Measurements from ENCODE around the gene KIF1B.
"Not testable (repeated sequence)": the region's sequence is repeated elsewhere in the genome, so short reads cannot be mapped to it uniquely, and the experiment has no call there.

KIF1B gene

DNA sequence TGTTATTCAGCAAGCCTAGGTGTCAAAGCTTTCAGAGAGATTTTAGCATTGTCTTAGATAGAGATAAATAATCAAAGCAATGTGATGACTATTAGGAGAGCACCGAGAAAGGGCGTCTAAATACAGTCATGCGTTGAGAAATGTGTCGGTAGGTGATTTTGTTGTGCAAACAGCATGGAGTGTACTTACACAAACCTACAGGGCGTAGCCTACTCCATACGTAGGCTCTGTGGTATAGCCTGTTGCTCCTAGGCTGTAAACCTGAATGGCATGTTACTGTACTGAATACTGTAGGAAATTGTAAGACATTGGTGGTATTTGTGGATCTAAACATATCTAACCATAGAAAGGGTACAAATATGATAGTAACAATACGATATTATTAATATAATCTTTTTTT lies 31.8 kb downstream of the KIF1B start:
- TF ChIP-seq, protein P1, sequence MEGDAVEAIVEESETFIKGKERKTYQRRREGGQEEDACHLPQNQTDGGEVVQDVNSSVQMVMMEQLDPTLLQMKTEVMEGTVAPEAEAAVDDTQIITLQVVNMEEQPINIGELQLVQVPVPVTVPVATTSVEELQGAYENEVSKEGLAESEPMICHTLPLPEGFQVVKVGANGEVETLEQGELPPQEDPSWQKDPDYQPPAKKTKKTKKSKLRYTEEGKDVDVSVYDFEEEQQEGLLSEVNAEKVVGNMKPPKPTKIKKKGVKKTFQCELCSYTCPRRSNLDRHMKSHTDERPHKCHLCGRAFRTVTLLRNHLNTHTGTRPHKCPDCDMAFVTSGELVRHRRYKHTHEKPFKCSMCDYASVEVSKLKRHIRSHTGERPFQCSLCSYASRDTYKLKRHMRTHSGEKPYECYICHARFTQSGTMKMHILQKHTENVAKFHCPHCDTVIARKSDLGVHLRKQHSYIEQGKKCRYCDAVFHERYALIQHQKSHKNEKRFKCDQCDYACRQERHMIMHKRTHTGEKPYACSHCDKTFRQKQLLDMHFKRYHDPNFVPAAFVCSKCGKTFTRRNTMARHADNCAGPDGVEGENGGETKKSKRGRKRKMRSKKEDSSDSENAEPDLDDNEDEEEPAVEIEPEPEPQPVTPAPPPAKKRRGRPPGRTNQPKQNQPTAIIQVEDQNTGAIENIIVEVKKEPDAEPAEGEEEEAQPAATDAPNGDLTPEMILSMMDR (IDR thresholded peaks at IDR 0.05), result no peak
- TF ChIP-seq ZFX (IDR thresholded peaks at IDR 0.05; ENCODE audit: borderline replicate concordance), result no peak
- H3K27ac ChIP-seq, result no peak overlapping the region

DNA sequence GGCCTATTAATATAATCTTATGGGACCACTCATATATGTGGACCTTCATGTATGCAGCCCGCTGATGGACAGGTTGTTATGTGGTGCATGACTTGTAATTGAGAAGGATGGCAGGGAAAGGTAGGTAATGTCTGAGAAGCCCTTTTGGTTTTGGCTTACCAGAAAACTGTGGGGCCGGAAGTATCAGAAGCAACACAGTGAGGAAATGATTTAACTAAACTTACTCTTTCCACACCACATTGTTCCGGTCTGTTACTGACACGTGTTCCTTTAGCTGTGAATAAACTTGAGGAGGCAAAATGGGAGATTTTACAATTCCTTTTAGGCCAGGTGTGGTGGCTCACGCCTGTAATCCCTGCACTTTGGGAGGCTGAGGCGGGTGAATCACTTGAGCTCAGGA lies 32.4 kb downstream of the KIF1B start:
- H3K27ac ChIP-seq, result no peak overlapping the region
- TF ChIP-seq ZFX (IDR thresholded peaks at IDR 0.05; ENCODE audit: borderline replicate concordance), result no peak
- TF ChIP-seq, protein P1 (IDR thresholded peaks at IDR 0.05), result no peak

GRCh38 chr1:10245674-10246073 lies 35.3 kb downstream of the KIF1B start:
- no peak overlapping the region for H3K27ac ChIP-seq
- TF ChIP-seq, protein P1 (IDR thresholded peaks at IDR 0.05), result no peak
- no peak for TF ChIP-seq ZFX (IDR thresholded peaks at IDR 0.05; ENCODE audit: borderline replicate concordance)

DNA sequence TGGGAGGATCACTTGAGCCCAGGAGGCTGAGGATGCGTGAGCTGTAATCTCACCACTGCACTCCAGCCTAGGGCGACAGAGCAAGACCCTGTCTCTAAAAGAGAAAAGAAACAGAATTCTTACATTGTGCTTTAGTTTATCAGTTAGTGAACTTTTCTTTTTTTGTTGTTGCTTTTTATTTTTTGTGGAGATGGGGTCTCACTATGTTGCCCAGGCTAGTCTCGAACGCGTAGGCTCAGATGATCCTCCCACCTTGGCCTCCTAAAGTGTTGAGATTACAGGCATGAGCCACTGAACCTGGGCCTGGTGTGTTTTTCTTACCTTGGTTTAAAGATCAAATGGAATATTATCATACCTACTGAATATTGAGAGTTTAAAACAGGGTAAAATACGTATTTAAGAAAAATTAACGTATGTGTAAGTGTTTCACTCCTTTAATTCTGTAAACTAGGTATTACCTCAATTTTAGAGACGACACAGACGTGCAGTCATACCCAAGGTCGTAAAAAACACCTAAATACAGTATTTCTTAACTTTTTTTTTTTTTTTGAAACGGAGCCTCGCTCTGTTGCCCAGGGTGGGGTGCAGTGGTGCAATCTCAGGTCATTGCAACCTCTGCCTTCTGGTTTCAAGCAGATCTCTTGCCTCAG lies 39.6 kb downstream of the KIF1B start:
- no peak for TF ChIP-seq ZFX (IDR thresholded peaks at IDR 0.05; ENCODE audit: borderline replicate concordance)
- TF ChIP-seq, protein P1 (IDR thresholded peaks at IDR 0.05), result no peak
- H3K27ac ChIP-seq, result no peak overlapping the region

DNA sequence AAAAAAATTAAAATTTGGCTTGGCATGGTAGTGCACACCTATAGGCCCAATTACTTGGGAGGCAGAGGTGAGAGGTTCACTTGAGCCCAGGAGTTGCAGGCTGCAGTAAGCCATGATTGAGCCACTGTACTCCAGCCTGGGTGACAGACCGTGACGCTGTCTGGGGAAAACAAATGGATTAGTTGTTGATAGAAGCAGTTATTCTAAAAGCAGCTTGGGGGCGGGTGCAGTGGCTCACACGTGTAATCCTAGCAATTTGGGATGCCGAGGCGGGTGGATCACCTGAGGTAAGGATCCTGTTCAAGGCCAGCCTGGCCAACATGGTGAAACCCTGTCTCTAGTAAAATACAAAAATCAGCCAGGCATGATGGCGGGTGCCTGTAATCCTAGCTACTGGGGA lies 40.3 kb downstream of the KIF1B start:
- H3K27ac ChIP-seq, result no peak overlapping the region
- TF ChIP-seq, protein P1 (IDR thresholded peaks at IDR 0.05), result no peak
- no peak for TF ChIP-seq ZFX (IDR thresholded peaks at IDR 0.05; ENCODE audit: borderline replicate concordance)

DNA sequence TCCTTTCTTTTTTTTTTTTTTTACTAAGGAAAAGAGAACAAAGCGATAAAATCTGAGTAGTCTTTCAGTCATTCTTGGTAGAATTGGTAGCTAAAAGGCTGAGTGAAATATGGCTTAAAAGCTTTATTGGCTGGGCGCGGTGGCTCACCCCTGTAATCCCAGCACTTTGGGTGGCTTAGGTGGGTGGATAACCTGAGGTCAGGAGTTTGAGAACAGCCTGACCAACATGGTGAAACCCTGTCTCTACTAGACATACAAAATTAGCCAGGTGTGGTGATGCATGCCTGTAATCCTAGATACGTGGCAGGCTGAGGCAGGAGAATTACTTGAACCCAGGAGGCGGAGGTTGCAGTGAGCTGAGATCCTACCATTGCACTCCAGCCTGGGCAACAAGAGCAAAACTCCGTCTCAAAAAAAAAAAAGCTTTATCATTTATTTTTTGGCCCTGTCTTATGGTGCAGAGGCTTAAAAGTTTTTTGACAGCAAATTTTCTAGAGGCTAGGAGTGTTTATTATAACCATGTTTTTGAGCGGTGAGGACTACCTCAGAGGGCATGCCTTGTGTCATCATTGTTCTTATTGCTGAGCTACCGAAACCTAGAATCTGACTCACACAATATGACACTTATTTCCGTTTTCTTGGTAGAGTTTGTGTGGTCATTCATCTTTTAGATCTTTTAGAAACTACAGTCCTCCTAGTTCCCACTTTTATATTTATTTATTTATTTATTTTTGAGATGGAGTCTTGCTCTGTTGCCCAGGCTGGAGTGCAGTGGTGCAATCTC lies 41.1 kb downstream of the KIF1B start:
- H3K27ac ChIP-seq, result not testable (repeated sequence)

DNA sequence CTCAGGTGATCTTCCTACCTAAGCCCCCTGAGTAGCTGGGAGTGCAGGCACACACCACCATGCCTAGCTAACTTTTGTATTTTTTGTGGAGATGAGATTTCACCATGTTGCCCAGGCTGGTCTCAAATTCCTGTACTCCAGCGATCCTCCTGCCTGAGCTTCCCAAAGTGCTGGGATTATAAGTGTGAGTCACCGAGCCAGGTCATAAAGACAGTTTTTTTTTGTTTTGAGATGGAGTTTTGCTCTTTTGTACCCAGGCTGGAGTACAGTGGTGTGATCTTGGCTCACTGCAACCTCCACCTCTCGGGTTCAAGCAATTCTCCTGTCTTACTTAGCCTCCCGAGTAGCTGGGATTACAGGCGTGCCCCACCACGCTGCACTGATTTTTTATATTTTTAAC lies 42.1 kb downstream of the KIF1B start:
- H3K27ac ChIP-seq, result no peak overlapping the region
- TF ChIP-seq ZFX (IDR thresholded peaks at IDR 0.05; ENCODE audit: borderline replicate concordance), result no peak
- TF ChIP-seq, protein P1 (IDR thresholded peaks at IDR 0.05), result no peak

All from 22Rv1 (cell line).